Measurements from ENCODE around the gene PRKCH. TPM values are rescaled to one million over a fixed set of nuclear protein-coding genes. Genes with fewer than 3 reads are reported as not detected.

Gene PRKCH
- total and polyA plus RNA-seq, 2 donors (not counting 3 experiments of a cell fraction or from before 2014, with no cell fraction given): 97.7 to 103 TPM

- Histone ChIP-seq H3K27me3 (ENCODE audit: control insufficient read depth in 2 of 2, insufficient read depth in 2 of 2, low read length in 2 of 2) (no peaks in the 10 kb centered on the region), H3K27ac (ENCODE audit: insufficient read depth, low read depth, low read length) (no peak overlapping the region), H3K79me2 (ENCODE audit: control insufficient read depth, insufficient read depth, low read length) (peaks cover 2% of the 10 kb centered on the region), H3K9me1 (replicated peaks; ENCODE audit: control insufficient read depth, extremely low read depth, insufficient read depth, low read length) (no peaks in the 10 kb centered on the region), H4K20me1 (replicated peaks; ENCODE audit: control insufficient read depth, extremely low read depth, insufficient read depth, low read length) (no peaks in the 10 kb centered on the region), H3K9me3 (replicated peaks; ENCODE audit: control insufficient read depth, insufficient read depth, low read length) (no peaks in the 10 kb centered on the region), H3K9ac (replicated peaks; ENCODE audit: extremely low read depth, insufficient read depth, low read length) (no peak overlapping the region), H3K36me3 (ENCODE audit: control insufficient read depth in 2 of 2, extremely low read depth in 1 of 2, insufficient read depth in 2 of 2, low read length in 2 of 2) (peaks cover 0 to 2% of the 10 kb centered on the region in 2 experiments), H2AFZ (ENCODE audit: low read depth, low read length) (no peak overlapping the region), H3K4me3 (replicated peaks in 1 of 3; ENCODE audit: insufficient read depth in 1 of 3, low read depth in 1 of 3, low read length in 3 of 3) (no peak overlapping the region), H3K4me1 (ENCODE audit: control insufficient read depth, extremely low read depth, insufficient read depth, low read length) (peaks cover 27% of the 10 kb centered on the region), H3K4me2 (ENCODE audit: insufficient read depth, low read length) (no peak overlapping the region)
- ChIA-PET POLR2A (interaction anchor here (0.5 kb wide), 1 partner anchor 253 kb away, joined by 8 read pairs; no protein-coding TSS in a partner anchor), CTCF (interaction anchor here (0.8 kb wide), 1 partner anchor 9 kb away, joined by 3 read pairs; no protein-coding TSS in a partner anchor)
- no peak for DNase-seq (ENCODE audit: low read depth, low spot score)
- dilution Hi-C loops (cut with MboI; ENCODE audit: extremely low pct_ligation_motif_present, low sequenced_read_pairs) (no loop called here), intact Hi-C loops (cut with micrococcal nuclease) (no loop called here)
- TF ChIP-seq MAX (IDR thresholded peaks at IDR 0.05; ENCODE audit: insufficient read depth, insufficient read length) (no peak), CTCF (IDR thresholded peaks at IDR 0.05; ENCODE audit: extremely low read depth in 1 of 2, insufficient read depth in 1 of 2, low read depth in 1 of 2, low read length in 2 of 2) (no peak), POLR2AphosphoS5 (IDR thresholded peaks at IDR 0.05; ENCODE audit: insufficient read depth, low read depth, low read length) (no peak), MYC (IDR thresholded peaks at IDR 0.05; ENCODE audit: low read depth, low read length) (no peak), JUN (IDR thresholded peaks at IDR 0.05; ENCODE audit: borderline replicate concordance, insufficient read depth, insufficient read length, low read depth) (no peak), EZH2 (IDR thresholded peaks at IDR 0.05; ENCODE audit: borderline replicate concordance, low read depth, low read length, severe bottlenecking) (no peak), FOS (IDR thresholded peaks at IDR 0.05; ENCODE audit: borderline replicate concordance, insufficient read depth, low read length) (no peak), GATA2 (IDR thresholded peaks at IDR 0.05; ENCODE audit: insufficient read depth, insufficient read length, low read depth, low read length) (no peak)
- FAIRE-seq: no peak
- BruUV-seq (replicated peaks): no TSS peak
Measured at GRCh38 chr14:61514927-61515326, 193.5 kb downstream of the PRKCH start.
